Lower leg skin (tissue), 3 donors: Measurements from ENCODE around the gene MLH1.
"Not testable (repeated sequence)": the region's sequence is repeated elsewhere in the genome, so short reads cannot be mapped to it uniquely, and the experiment has no call there.

Experiments used
- CTCF ChIP-seq, 3 donors: fragments of 450-650 bp; IDR thresholded peaks; one replicate each; pipeline ENCODE4 v1.5.1; 2016; ENCODE audit warnings: antibody characterized with exemption in 3 of 3, mild to moderate bottlenecking in 3 of 3, moderate library complexity in 2 of 3
- POLR2A ChIP-seq, 2 donors: fragments of 450-650 bp; IDR thresholded peaks; one replicate each; pipeline ENCODE4 v1.6.1; 2016 to 2017; ENCODE audit warnings: antibody characterized with exemption in 2 of 2, mild to moderate bottlenecking in 1 of 2, moderate library complexity in 1 of 2

- not testable (repeated sequence) for TF ChIP-seq CTCF, POLR2A (IDR thresholded peaks at IDR 0.05)
Measured at GRCh38 chr3:37055077-37055476, 61.8 kb downstream of the MLH1 start.
